SW 1271 (cell line): ENCODE data around the gene SLC25A38.

ENCODE experiments used
- DNase-seq, 2 experiments: peaks; one replicate each; lab custom pipeline; 2025; lab: John Stamatoyannopoulos, UW

SLC25A38 gene

DNA sequence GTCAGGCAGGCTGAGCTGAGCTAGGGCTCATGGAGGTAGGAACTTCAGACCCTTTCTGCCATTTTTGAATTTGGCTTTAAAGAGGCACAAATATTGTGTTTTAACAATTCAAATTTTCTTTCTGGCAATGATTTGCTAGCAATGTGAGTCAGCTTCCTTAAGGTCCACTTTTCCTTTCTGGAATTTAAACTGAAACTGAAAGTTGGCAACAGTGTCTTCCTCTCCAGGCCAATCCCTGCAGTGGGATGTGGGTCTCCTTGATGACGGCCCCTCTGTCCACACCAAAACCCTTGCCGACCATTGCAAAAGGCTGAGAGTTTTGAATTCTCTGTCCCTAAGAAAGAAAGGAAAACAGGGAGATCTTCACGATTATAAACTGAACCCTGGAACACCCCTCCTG, 50.5 kb downstream of the SLC25A38 start:
- no peak for DNase-seq

DNA sequence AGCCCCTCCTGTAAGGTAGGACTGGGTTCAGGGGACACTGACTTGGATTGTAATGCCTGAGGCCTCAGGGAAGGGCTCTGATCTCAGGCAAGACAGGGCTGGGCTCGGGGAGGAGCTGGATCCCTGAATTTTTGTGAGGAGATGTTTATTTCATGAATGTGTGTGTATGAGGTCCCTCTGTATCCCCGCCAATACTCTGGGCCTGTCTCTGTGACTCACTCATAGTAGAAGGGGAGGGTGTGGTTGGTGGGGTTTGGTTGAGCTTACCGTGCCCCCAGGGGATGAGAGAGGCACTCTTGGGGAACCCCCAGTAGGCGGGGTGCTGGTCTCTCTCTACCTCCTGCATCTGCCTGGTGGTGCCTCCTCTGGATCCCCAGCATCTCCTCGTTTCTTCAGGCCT, 51.4 kb downstream of the SLC25A38 start:
- DNase-seq: no peak

DNA sequence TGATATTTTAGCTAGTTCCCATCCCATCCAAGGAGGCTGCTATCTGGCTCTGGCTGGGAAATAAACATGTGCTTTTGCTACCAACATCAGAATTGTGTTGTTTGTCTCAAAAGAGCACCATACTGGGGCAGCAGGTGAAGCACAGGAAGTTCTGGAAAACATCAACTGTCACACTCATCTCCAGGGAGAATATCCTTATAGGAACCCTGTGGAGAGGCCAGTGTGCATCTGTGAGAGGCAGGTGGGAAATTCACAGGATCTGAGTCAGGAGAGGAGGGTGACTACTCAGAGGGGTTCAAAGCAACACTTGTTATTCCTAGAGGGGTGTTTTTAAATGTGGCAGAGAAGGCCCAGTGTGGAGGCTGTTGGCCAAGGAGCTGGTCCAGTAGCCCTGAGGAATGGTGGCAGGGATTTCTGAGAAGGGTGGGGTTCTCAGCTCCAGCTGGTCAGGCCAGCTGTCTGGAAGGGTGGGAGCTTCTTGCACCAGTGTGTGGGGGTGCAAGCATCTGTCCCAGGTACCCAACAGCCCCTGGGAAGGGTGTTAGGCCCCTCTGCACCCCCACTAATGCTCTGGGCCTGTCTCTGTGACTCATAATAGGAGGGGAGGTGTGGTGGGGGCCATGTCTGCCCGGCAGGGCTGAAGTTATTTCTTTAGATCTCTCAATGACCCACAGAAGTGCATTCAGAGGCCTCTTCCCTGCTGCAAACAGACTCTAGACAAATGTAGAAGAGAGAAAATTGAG, 52.0 kb downstream of the SLC25A38 start:
- DNase-seq: no peak

DNA sequence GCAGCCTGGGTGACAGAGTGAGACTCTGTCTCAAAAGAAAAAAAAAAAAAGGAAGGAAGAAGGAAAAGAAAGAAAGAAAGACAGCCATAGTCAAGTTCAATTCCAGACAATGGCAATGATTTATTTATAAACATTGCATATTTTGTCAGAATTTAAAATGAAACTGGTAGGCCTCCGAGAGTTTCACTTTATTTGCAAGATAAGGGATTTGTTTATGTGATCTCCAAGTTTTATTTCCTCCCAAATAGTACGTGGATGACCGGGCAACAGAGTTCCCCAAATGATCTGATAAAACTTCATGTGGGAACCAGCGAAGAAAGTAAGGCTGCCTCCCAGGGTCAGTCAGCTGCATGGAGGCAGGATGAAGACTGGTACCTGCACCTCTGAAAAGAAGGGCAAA, 55.7 kb downstream of the SLC25A38 start:
- DNase-seq: no peak

DNA sequence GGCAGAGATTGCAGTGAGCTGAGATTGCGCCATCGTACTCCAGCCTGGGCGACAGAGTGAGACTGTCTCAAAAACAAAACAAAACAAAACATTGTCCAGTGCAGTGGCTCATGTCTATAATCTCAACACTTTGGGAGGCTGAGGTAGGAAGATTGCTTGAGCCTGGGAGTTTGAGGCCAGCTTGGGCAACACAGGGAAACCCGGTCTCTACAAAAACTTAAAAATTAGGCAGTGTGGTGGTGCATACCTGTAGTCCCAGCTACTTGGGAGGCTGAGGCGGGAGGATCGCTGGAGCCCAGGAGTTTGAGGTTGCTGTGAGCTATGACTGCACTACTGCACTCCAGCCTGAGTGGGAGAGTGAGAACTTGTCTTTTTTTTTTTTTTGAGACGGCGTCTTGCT, 57.1 kb downstream of the SLC25A38 start:
- no peak for DNase-seq

DNA sequence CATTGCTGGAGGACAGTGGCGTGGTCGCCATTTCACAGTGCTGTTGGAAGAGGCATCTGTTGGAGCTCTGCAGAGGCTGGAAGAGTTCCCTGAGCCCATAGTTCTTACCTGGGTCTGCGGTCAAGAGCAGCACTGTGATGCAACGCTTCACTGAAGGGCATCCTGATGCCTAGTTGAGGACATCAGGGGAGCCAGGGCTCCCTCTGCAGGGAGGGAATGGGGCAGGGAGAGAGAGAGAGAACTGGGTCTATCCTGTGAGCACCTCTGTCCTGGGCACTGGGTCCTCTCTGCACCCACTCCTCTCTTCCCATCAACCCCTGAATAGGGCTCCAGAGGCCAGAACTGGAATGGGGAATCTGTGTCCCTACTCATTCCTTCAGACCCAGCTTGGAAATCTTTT, 60.4 kb downstream of the SLC25A38 start:
- no peak for DNase-seq

DNA sequence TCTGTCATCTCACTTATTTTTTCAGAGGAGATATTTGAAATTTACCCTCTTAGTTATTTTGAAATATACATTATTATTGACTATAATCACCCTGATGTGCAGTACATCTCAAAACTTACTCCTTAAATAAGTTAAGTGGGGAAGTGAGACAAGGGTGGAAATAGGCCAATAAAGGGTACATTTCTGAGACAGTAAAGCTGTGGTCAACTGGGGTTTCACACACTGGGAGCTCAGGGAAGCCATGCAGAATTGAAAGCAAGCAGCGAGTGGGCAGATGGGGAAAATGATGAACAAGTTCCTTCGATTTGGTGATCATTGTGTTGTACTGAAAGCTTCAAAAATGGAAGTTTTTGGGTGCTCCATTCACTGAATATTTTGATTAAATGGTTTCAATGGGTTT, 62.8 kb downstream of the SLC25A38 start:
- no peak for DNase-seq

DNA sequence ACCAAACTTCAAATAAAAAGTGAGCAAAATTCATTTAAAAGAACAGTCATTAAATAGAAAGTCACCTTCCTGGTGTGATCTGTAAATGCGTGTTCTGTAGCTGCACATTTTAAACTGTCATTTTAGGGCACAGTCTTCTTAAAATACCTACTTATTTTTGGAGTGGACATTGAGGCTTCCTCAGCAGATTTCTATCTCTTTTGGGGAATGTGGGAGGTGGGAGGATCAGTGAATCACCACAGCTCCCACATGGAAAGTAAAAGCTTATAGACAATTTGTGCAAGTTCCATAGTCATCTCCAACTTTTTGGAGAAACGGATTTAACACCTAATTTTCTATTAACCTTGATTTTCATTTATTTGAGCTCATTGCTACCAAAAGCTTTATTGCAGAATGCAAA, 63.3 kb downstream of the SLC25A38 start:
- no peak for DNase-seq
